HepG2 (cell line): ENCODE data around the gene SLC38A3. TPM values are rescaled to one million over a fixed set of nuclear protein-coding genes. Genes with fewer than 3 reads are reported as not detected.
A peak's percentile ranks its signal among the peaks of the same experiment; 100 is the strongest.

ENCODE experiments used
- HBP1 ChIP-seq: IDR thresholded peaks from 2 replicates; pipeline ENCODE4 v1.6.1; 2016; ENCODE audit warnings: low read depth, control low read depth
- HNRNPH1 ChIP-seq: fragments of 200-400 bp; formaldehyde crosslinking; optimal IDR thresholded peaks from 2 replicates; pipeline ENCODE3; 2017; ENCODE audit warnings: mild to moderate bottlenecking, low read depth, low read length
- KDM2A ChIP-seq: sonication (generic); formaldehyde crosslinking; IDR thresholded peaks from 2 replicates; pipeline ENCODE4 v1.4.0; 2020; ENCODE audit warnings: low read depth, missing genetic modification reagents, borderline replicate concordance
- POGZ ChIP-seq: sonication (generic); formaldehyde crosslinking; IDR thresholded peaks from 2 replicates; pipeline ENCODE4 v1.4.0; 2020; ENCODE audit warnings: mild to moderate bottlenecking, missing genetic modification reagents
- RBM22 ChIP-seq: fragments of 200-400 bp; formaldehyde crosslinking; optimal IDR thresholded peaks from 2 replicates; pipeline ENCODE3; 2017; ENCODE audit warnings: mild to moderate bottlenecking, low read length, moderate library complexity
- RXRB ChIP-seq: IDR thresholded peaks from 2 replicates; pipeline ENCODE4 v1.6.1; 2016; ENCODE audit warnings: borderline replicate concordance, missing genetic modification reagents, missing compliant biosample characterization
- SKI ChIP-seq: fragments of 450-650 bp; IDR thresholded peaks from one replicate; pipeline ENCODE4 v1.6.1; 2018; ENCODE audit warnings: mild to moderate bottlenecking; ENCODE audit not compliant: partially characterized antibody
- SNAPC2 ChIP-seq: sonication (generic); formaldehyde crosslinking; IDR thresholded peaks from 2 replicates; pipeline ENCODE4 v1.8.1; 2022; ENCODE audit warnings: mild to moderate bottlenecking, missing genetic modification reagents
- ZBTB38 ChIP-seq: sonication (generic); formaldehyde crosslinking; IDR thresholded peaks from 2 replicates; pipeline ENCODE4 v1.5.1; 2020; ENCODE audit warnings: mild to moderate bottlenecking, missing genetic modification reagents
- ZKSCAN1 ChIP-seq: fragments of 150-350 bp; IDR thresholded peaks from 2 replicates; pipeline ENCODE4 v1.6.1; 2014; ENCODE audit warnings: low read length
- ZNF292 ChIP-seq: sonication (generic); formaldehyde crosslinking; IDR thresholded peaks from 2 replicates; pipeline ENCODE4 v1.8.1; 2022; ENCODE audit warnings: mild to moderate bottlenecking, low read depth, missing genetic modification reagents, borderline replicate concordance
- ZNF30 ChIP-seq: sonication (generic); formaldehyde crosslinking; IDR thresholded peaks from 2 replicates; pipeline ENCODE4 v1.5.0; 2020; ENCODE audit warnings: mild to moderate bottlenecking, missing genetic modification reagents
- ZNF569 ChIP-seq: sonication (generic); formaldehyde crosslinking; IDR thresholded peaks from 2 replicates; pipeline ENCODE4 v1.5.0; 2020; ENCODE audit warnings: mild to moderate bottlenecking, missing genetic modification reagents, moderate library complexity, borderline replicate concordance
- ZNF644 ChIP-seq: IDR thresholded peaks from 2 replicates; pipeline ENCODE4 v1.6.1; 2016; ENCODE audit warnings: low read depth
- ZNF737 ChIP-seq: sonication (generic); formaldehyde crosslinking; IDR thresholded peaks from 2 replicates; pipeline ENCODE4 v1.5.0; 2020; ENCODE audit warnings: missing genetic modification reagents, mild to moderate bottlenecking, borderline replicate concordance
- ZNF772 ChIP-seq: sonication (generic); formaldehyde crosslinking; IDR thresholded peaks from 2 replicates; pipeline ENCODE4 v1.5.0; 2020; ENCODE audit warnings: mild to moderate bottlenecking, missing genetic modification reagents
- ZNF780A ChIP-seq: sonication (generic); formaldehyde crosslinking; IDR thresholded peaks from 2 replicates; pipeline ENCODE4 v1.8.0; 2022; ENCODE audit warnings: mild to moderate bottlenecking, missing genetic modification reagents, moderate library complexity
- ZNF839 ChIP-seq: sonication (generic); formaldehyde crosslinking; IDR thresholded peaks from 2 replicates; pipeline ENCODE4 v1.4.0; 2020; ENCODE audit warnings: missing genetic modification reagents, mild to moderate bottlenecking, borderline replicate concordance
- polyA plus RNA-seq, 8 experiments: library from polyadenylated mRNA; depleted of rRNA in 3 of 8; stranded (reverse) in 7 of 8; unstranded in 1 of 8; fragments of >200 nt; fragmentation: Illumina TruSeq in 4 of 8; extraction: Trizol in 4 of 8; gene quantifications; 2 replicates each; pipeline versions ENCODE4 v1.2.1 to v1.2.3, GENCODE V29; 2011 to 2016; ENCODE audit warnings: low read depth in 4 of 8, missing spikeins in 1 of 8, mixed read lengths in 1 of 8; ENCODE audit not compliant: insufficient read depth in 1 of 8
- total RNA-seq, 5 experiments: library from RNA; depleted of rRNA; stranded (reverse); fragments of >200 nt; fragmentation: Illumina TruSeq; extraction: Trizol; gene quantifications; 2 replicates each; pipeline ENCODE4 v1.2.3, GENCODE V29; 2016; ENCODE audit warnings: low read depth in 1 of 5
- TF ChIP-seq, protein P1 (sequence below): sonication (generic); formaldehyde crosslinking; IDR thresholded peaks from 2 replicates; pipeline ENCODE4 v1.4.0; 2020; ENCODE audit warnings: missing genetic modification reagents, mild to moderate bottlenecking, borderline replicate concordance
- TF ChIP-seq, protein P2 (sequence below): sonication (generic); formaldehyde crosslinking; IDR thresholded peaks from 2 replicates; pipeline ENCODE4 v1.4.0; 2020; ENCODE audit warnings: missing genetic modification reagents, borderline replicate concordance
- TF ChIP-seq, protein P3 (sequence below): IDR thresholded peaks from 2 replicates; pipeline ENCODE4 v1.6.1; 2016; ENCODE audit warnings: control low read depth

The SLC38A3 gene
- total and polyA plus RNA-seq, 2 of the 13 experiments (the other 11 are each of a cell fraction or from before 2014, with no cell fraction given) = 29.8 to 164 TPM

GRCh38 chr3:50195501-50196252 lies 9.4 kb upstream of the SLC38A3 start (continued):
- peak; percentile 61; the same call in 1 of the 2 replicates for TF ChIP-seq ZNF30 (CRISPR knock-in tag)
- TF ChIP-seq, protein P1, sequence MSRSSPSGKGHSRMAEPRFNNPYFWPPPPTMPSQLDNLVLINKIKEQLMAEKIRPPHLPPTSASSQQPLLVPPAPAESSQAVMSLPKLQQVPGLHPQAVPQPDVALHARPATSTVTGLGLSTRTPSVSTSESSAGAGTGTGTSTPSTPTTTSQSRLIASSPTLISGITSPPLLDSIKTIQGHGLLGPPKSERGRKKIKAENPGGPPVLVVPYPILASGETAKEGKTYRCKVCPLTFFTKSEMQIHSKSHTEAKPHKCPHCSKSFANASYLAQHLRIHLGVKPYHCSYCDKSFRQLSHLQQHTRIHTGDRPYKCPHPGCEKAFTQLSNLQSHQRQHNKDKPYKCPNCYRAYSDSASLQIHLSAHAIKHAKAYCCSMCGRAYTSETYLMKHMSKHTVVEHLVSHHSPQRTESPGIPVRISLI (CRISPR knock-in tag) = no peak
- no peak for TF ChIP-seq ZNF839 (CRISPR knock-in tag)
- peak; percentile 91; the same call in 1 of the 2 replicates for TF ChIP-seq ZNF780A (CRISPR knock-in tag)
- peak; percentile 87 for TF ChIP-seq SNAPC2 (CRISPR knock-in tag)
- TF ChIP-seq SKI = peak; percentile 13
- no peak for TF ChIP-seq KDM2A
- peak; percentile 50; the same call in 1 of the 2 replicates for TF ChIP-seq ZBTB38
- no peak; the same call in none of the 2 replicates for TF ChIP-seq HBP1 (CRISPR knock-in tag)
- TF ChIP-seq RBM22 = peak; percentile 59
- TF ChIP-seq, protein P2, sequence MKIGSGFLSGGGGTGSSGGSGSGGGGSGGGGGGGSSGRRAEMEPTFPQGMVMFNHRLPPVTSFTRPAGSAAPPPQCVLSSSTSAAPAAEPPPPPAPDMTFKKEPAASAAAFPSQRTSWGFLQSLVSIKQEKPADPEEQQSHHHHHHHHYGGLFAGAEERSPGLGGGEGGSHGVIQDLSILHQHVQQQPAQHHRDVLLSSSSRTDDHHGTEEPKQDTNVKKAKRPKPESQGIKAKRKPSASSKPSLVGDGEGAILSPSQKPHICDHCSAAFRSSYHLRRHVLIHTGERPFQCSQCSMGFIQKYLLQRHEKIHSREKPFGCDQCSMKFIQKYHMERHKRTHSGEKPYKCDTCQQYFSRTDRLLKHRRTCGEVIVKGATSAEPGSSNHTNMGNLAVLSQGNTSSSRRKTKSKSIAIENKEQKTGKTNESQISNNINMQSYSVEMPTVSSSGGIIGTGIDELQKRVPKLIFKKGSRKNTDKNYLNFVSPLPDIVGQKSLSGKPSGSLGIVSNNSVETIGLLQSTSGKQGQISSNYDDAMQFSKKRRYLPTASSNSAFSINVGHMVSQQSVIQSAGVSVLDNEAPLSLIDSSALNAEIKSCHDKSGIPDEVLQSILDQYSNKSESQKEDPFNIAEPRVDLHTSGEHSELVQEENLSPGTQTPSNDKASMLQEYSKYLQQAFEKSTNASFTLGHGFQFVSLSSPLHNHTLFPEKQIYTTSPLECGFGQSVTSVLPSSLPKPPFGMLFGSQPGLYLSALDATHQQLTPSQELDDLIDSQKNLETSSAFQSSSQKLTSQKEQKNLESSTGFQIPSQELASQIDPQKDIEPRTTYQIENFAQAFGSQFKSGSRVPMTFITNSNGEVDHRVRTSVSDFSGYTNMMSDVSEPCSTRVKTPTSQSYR (CRISPR knock-in tag) = peak; percentile 46; the same call in 1 of the 2 replicates
- TF ChIP-seq ZNF292 = peak; percentile 91
- TF ChIP-seq, protein P3, sequence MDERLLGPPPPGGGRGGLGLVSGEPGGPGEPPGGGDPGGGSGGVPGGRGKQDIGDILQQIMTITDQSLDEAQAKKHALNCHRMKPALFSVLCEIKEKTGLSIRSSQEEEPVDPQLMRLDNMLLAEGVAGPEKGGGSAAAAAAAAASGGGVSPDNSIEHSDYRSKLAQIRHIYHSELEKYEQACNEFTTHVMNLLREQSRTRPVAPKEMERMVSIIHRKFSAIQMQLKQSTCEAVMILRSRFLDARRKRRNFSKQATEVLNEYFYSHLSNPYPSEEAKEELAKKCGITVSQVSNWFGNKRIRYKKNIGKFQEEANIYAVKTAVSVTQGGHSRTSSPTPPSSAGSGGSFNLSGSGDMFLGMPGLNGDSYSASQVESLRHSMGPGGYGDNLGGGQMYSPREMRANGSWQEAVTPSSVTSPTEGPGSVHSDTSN (CRISPR knock-in tag) = no peak; the same call in 1 of the 2 replicates
- peak; percentile 69; the same call in 1 of the 2 replicates for TF ChIP-seq ZNF569 (CRISPR knock-in tag)
- peak; percentile 34; the same call in 1 of the 2 replicates for TF ChIP-seq ZNF644
- peak; percentile 85; the same call in 1 of the 2 replicates for TF ChIP-seq ZNF737 (CRISPR knock-in tag)
- TF ChIP-seq ZNF772 (CRISPR knock-in tag) = peak; percentile 77
- peak; percentile 51 for TF ChIP-seq POGZ
- TF ChIP-seq RXRB = peak; percentile 84
- TF ChIP-seq ZKSCAN1 = no peak
- no peak for TF ChIP-seq HNRNPH1
